K562 (cell line): Measurements from ENCODE around the gene PSMA5. TPM values are rescaled to one million over a fixed set of nuclear protein-coding genes. Genes with fewer than 3 reads are reported as not detected.

Experiments
- CSDE1 ChIP-seq, 2 experiments: fragments of 450-650 bp; IDR thresholded peaks; 2 replicates each; pipeline ENCODE4 v1.6.1; 2016; ENCODE audit warnings: mild to moderate bottlenecking in 1 of 2
- GATAD2A ChIP-seq: fragments of 450-650 bp; IDR thresholded peaks from 2 replicates; pipeline ENCODE4 v1.6.1; 2017
- HIVEP1 ChIP-seq: fragments of 250-450 bp; sonication (Bioruptor Pico); IDR thresholded peaks from 2 replicates; pipeline ENCODE4 v1.4.0; 2020; ENCODE audit warnings: mild to moderate bottlenecking
- MYBL2 ChIP-seq, 2 experiments: fragments of 450-650 bp in 1 of 2; sonication (generic) in 1 of 2; formaldehyde crosslinking in 1 of 2; IDR thresholded peaks; 2 replicates each; pipeline versions ENCODE4 v1.6.1 to v1.8.1; 2017 to 2022; ENCODE audit warnings: borderline replicate concordance in 1 of 2, inconsistent platforms in 1 of 2, low read depth in 1 of 2, mild to moderate bottlenecking in 1 of 2, missing genetic modification reagents in 1 of 2, moderate library complexity in 1 of 2
- NCOR1 ChIP-seq: fragments of 450-650 bp; IDR thresholded peaks from 2 replicates; pipeline ENCODE4 v1.6.1; 2016; ENCODE audit warnings: mild to moderate bottlenecking, moderate library complexity
- POU5F1 ChIP-seq: fragments of 150-350 bp; IDR thresholded peaks from 2 replicates; pipeline ENCODE4 v1.6.1; 2014; ENCODE audit warnings: borderline replicate concordance, low read length, low read depth, mild to moderate bottlenecking; ENCODE audit not compliant: partially characterized antibody
- RFX7 ChIP-seq: fragments of 250-450 bp; sonication (Bioruptor Pico); IDR thresholded peaks from 2 replicates; pipeline ENCODE4 v1.5.1; 2021; ENCODE audit warnings: mild to moderate bottlenecking
- ZBTB7A ChIP-seq: IDR thresholded peaks from 2 replicates; pipeline ENCODE4 v1.6.1; 2011; ENCODE audit warnings: low read depth, mild to moderate bottlenecking, low read length, moderate library complexity, borderline replicate concordance; ENCODE audit not compliant: control insufficient read depth
- ZSCAN29 ChIP-seq: fragments of 450-650 bp; IDR thresholded peaks from 2 replicates; pipeline ENCODE4 v1.6.1; 2017
- polyA plus RNA-seq, 8 experiments: library from polyadenylated mRNA; depleted of rRNA in 4 of 8; stranded (reverse) in 5 of 8; unstranded in 3 of 8; fragments of >200 nt; fragmentation: Nextera tagmentation in 2 of 8; fragmentation: Illumina TruSeq in 1 of 8; extraction: Ambion mirVana in 2 of 8; extraction: Trizol in 1 of 8; gene quantifications; 2 replicates each; pipeline versions ENCODE4 v1.2.1 to v1.2.3, GENCODE V29; 2011 to 2014; ENCODE audit warnings: inconsistent platforms in 1 of 8, missing spikeins in 1 of 8
- total RNA-seq, 7 experiments: library from RNA; depleted of rRNA in 6 of 7; stranded (reverse); fragments of >200 nt in 6 of 7; fragmentation: Illumina TruSeq in 2 of 7; extraction: Trizol in 2 of 7; gene quantifications; 2 replicates each; pipeline versions ENCODE4 v1.2.1 to v1.2.3, GENCODE V29; 2011 to 2021; ENCODE audit warnings: low replicate concordance in 1 of 7
- TF ChIP-seq, protein P1 (sequence below): fragments of 150-350 bp; IDR thresholded peaks from 2 replicates; pipeline ENCODE4 v1.6.1; 2014; ENCODE audit warnings: low read depth, mild to moderate bottlenecking, low read length, borderline replicate concordance
- TF ChIP-seq, protein P2 (sequence below), 2 experiments: fragments of 450-650 bp; IDR thresholded peaks; 2 replicates each; pipeline ENCODE4 v1.6.1; 2016; ENCODE audit warnings: mild to moderate bottlenecking in 2 of 2, borderline replicate concordance in 1 of 2, low read depth in 1 of 2, moderate library complexity in 1 of 2
- TF ChIP-seq, protein P3 (sequence below), 2 experiments: IDR thresholded peaks; 2 replicates each; pipeline ENCODE4 v1.6.1; 2011; ENCODE audit warnings: borderline replicate concordance in 1 of 2, control low read depth in 1 of 2, low read depth in 1 of 2, low read length in 1 of 2, mild to moderate bottlenecking in 1 of 2, mixed read lengths in 1 of 2, moderate library complexity in 1 of 2; ENCODE audit not compliant: insufficient read depth in 1 of 2, insufficient read length in 1 of 2, poor library complexity in 1 of 2, severe bottlenecking in 1 of 2; ENCODE audit errors: extremely low read depth in 1 of 2

The PSMA5 gene
- total and polyA plus RNA-seq, 9 of the 15 experiments (the other 6 are each of a cell fraction or from before 2014, with no cell fraction given) = 82.6 to 542 (median 287) TPM

DNA sequence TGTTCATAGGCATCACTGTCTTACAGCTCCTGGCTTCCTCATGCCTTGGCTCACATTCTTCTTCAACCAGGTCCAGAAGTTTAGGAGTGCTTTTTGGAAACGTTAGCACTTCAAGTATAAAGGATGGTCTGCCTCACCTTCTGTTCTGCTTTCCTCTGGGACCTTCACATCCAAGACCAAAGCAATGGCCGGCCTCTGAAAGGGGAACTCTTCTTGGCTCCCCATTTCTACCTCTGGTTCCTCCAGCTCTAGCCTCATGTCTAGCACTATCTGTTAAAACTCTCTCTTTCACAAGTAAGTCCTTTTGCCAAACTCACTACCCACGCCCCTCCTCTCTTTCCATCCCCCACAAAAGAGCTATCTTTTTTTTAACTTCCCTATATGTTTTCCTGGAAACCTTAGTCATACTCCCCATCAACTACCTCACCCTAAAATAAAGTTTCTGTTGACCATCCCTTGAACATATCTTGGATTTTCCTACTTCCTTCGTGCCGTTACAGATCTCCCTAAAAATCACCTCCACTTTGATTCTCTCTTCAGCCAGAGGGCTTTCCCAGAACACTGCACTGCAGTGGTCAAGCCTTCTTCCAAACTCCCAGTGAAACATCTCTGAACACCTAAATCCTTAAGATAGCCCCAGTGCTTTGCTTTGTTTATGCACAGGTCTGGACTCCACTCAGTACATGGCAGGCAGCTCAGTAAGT lies 36.5 kb downstream of the PSMA5 start (continued):
- TF ChIP-seq, protein P1, sequence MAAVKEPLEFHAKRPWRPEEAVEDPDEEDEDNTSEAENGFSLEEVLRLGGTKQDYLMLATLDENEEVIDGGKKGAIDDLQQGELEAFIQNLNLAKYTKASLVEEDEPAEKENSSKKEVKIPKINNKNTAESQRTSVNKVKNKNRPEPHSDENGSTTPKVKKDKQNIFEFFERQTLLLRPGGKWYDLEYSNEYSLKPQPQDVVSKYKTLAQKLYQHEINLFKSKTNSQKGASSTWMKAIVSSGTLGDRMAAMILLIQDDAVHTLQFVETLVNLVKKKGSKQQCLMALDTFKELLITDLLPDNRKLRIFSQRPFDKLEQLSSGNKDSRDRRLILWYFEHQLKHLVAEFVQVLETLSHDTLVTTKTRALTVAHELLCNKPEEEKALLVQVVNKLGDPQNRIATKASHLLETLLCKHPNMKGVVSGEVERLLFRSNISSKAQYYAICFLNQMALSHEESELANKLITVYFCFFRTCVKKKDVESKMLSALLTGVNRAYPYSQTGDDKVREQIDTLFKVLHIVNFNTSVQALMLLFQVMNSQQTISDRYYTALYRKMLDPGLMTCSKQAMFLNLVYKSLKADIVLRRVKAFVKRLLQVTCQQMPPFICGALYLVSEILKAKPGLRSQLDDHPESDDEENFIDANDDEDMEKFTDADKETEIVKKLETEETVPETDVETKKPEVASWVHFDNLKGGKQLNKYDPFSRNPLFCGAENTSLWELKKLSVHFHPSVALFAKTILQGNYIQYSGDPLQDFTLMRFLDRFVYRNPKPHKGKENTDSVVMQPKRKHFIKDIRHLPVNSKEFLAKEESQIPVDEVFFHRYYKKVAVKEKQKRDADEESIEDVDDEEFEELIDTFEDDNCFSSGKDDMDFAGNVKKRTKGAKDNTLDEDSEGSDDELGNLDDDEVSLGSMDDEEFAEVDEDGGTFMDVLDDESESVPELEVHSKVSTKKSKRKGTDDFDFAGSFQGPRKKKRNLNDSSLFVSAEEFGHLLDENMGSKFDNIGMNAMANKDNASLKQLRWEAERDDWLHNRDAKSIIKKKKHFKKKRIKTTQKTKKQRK = no peak
- TF ChIP-seq ZBTB7A = no peak
- TF ChIP-seq CSDE1 (IDR thresholded peaks at IDR 0.05) = no peak
- TF ChIP-seq, protein P2, sequence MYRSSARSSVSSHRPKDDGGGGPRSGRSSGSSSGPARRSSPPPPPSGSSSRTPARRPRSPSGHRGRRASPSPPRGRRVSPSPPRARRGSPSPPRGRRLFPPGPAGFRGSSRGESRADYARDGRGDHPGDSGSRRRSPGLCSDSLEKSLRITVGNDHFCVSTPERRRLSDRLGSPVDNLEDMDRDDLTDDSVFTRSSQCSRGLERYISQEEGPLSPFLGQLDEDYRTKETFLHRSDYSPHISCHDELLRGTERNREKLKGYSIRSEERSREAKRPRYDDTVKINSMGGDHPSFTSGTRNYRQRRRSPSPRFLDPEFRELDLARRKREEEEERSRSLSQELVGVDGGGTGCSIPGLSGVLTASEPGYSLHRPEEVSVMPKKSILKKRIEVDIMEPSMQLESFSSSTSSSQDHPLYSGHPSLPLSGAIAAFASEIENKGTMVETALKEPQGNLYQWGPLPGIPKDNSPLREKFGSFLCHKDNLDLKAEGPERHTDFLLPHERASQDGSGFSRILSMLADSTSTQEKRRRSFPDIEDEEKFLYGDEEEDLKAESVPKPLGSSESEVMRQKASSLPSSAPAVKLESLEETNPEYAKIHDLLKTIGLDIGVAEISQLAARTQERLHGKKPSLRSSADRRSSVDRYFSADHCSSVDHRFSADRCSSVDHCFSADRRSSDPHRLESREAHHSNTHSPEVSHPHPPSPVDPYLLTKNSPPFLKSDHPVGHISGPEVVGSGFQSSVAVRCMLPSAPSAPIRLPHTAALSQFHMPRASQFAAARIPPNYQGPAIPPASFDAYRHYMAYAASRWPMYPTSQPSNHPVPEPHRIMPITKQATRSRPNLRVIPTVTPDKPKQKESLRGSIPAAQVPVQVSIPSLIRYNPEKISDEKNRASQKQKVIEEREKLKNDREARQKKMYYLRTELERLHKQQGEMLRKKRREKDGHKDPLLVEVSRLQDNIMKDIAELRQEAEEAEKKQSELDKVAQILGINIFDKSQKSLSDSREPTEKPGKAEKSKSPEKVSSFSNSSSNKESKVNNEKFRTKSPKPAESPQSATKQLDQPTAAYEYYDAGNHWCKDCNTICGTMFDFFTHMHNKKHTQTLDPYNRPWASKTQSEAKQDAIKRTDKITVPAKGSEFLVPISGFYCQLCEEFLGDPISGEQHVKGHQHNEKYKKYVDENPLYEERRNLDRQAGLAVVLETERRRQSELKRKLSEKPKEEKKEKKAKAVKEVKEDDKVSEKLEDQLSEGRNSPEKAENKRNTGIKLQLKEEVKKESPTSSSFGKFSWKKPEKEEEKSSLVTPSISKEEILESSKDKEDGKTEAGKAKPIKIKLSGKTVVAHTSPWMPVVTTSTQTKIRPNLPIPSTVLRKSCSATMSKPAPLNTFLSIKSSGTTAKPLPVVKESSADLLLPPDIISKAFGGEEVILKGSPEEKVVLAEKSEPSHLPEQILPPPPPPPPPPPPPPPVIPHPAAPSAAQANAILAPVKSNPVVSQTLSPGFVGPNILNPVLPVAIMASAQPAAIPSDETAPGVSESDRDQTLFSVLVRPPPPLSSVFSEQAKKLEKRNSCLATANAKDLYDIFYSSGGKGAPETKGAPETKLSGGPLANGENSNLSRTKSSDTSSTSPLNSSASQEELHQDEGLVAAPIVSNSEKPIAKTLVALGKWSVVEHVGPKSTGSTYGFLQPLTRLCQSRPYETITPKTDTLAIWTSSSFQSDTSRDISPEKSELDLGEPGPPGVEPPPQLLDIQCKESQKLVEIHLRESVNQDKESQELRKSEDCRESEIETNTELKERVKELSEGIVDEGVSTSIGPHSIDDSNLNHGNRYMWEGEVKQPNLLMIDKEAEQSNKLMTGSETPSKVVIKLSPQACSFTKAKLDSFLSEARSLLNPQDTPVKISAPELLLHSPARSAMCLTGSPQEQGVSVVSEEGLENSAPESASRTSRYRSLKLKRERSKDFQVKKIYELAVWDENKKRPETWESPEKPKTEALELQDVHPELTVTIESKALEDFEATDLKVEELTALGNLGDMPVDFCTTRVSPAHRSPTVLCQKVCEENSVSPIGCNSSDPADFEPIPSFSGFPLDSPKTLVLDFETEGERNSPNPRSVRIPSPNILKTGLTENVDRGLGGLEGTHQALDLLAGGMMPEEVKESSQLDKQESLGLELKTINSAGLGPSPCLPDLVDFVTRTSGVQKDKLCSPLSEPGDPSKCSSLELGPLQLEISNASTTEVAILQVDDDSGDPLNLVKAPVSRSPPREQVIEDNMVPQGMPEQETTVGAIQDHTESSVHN (IDR thresholded peaks at IDR 0.05; ENCODE audit: borderline replicate concordance in 1 of 2, low read depth in 1 of 2) = peak in 1 of 2 experiments; percentile 66; a peak in 2 of 4 replicates
- TF ChIP-seq NCOR1 = peak; percentile 78
- peak; percentile 94 for TF ChIP-seq GATAD2A
- TF ChIP-seq RFX7 (CRISPR knock-in tag) = no peak
- TF ChIP-seq POU5F1 = no peak
- 0 out of 2 replicates have a peak, but pooled peaks have one; percentile 58 for TF ChIP-seq HIVEP1
- TF ChIP-seq ZSCAN29 = no peak; the same call in 1 of the 2 replicates
- no peak; the same call in 1 of the 2 replicates for TF ChIP-seq MYBL2 (IDR thresholded peaks at IDR 0.05; ENCODE audit: low read depth)
- TF ChIP-seq MYBL2 (CRISPR knock-in tag; IDR thresholded peaks at IDR 0.05; ENCODE audit: borderline replicate concordance) = no peak
- TF ChIP-seq, protein P3, sequence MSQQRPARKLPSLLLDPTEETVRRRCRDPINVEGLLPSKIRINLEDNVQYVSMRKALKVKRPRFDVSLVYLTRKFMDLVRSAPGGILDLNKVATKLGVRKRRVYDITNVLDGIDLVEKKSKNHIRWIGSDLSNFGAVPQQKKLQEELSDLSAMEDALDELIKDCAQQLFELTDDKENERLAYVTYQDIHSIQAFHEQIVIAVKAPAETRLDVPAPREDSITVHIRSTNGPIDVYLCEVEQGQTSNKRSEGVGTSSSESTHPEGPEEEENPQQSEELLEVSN (IDR thresholded peaks at IDR 0.05; ENCODE audit: borderline replicate concordance in 1 of 2, extremely low read depth in 1 of 2, insufficient read depth in 1 of 2, insufficient read length in 1 of 2, low read depth in 1 of 2, low read length in 1 of 2, poor library complexity in 1 of 2, severe bottlenecking in 1 of 2) = no peak
